ENCODE data around the gene TSACC. TPM values are rescaled to one million over a fixed set of nuclear protein-coding genes. Genes with fewer than 3 reads are reported as not detected.

The TSACC gene
- total RNA-seq, 4 donors from 2014 or later = 1.2 to 8.3 TPM; not detected in 2

DNA sequence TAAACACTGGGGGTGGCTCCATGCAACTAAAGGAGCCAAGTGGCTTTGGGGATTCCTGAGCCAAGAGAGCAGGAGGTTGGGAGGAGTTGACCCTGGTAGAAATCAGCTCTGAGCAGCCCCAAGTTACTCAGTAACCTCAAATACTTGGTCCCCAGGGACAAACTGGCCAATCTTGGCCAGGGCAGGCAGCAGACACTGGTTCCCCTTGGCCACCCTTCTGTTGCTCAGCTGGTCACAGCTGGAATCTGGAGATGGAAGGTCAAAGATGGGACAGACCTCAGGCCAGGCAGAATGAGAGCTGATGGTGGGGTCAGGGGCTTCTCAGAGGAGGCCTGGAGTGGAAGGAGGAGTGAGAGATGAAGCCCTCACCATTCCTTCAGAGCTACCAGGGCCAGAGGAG, 27.4 kb downstream of the TSACC start:
- H3K9me3 ChIP-seq = no peaks in the 10 kb centered on the region
- no peaks in the 10 kb centered on the region for H3K27me3 ChIP-seq
- DNase-seq = no peak
- H3K36me3 ChIP-seq = no peaks in the 10 kb centered on the region
- intact Hi-C loops (cut with DNase I) = no loop called here
- H3K27ac ChIP-seq = no peak overlapping the region
- no peak overlapping the region for H3K4me3 ChIP-seq (replicated peaks in 1 of 3)
- TF ChIP-seq POLR2A (IDR thresholded peaks at IDR 0.05) (no peak), CTCF (IDR thresholded peaks at IDR 0.05) (no peak)
- H3K4me1 ChIP-seq = peaks cover 0 to 9% of the 10 kb centered on the region in 2 donors

- no peaks in the 10 kb centered on the region for H3K9me3 ChIP-seq
- 88 to 90% methylated on average over 5 of the region's 5 CpGs for WGBS, 2 donors
- no peak for DNase-seq
- TF ChIP-seq CTCF (IDR thresholded peaks at IDR 0.05) (no peak), POLR2A (IDR thresholded peaks at IDR 0.05) (no peak)
- no peaks in the 10 kb centered on the region for H3K27me3 ChIP-seq
- H3K4me1 ChIP-seq = peaks cover 0 to 9% of the 10 kb centered on the region in 2 donors
- no peak overlapping the region for H3K27ac ChIP-seq
- no peaks in the 10 kb centered on the region for H3K36me3 ChIP-seq
- no peak overlapping the region for H3K4me3 ChIP-seq (replicated peaks in 1 of 3)
- intact Hi-C loops (cut with DNase I) = no loop called here
Measured at GRCh38 chr1:156366378-156367166, 28.2 kb downstream of the TSACC start.

- TF ChIP-seq CTCF (IDR thresholded peaks at IDR 0.05) (no peak), POLR2A (IDR thresholded peaks at IDR 0.05) (no peak)
- intact Hi-C loops (cut with DNase I) = no loop called here
- DNase-seq = no peak
- WGBS, 2 donors = 70 to 81% methylated on average over 9 of the region's 9 CpGs
- Histone ChIP-seq H3K36me3 (no peaks in the 10 kb centered on the region), H3K27ac (no peak overlapping the region), H3K4me3 (replicated peaks in 1 of 3) (no peak overlapping the region), H3K9me3 (no peaks in the 10 kb centered on the region), H3K27me3 (no peaks in the 10 kb centered on the region), H3K4me1 (peaks cover 0 to 9% of the 10 kb centered on the region in 2 donors)
Measured at GRCh38 chr1:156367383-156368156, 29.2 kb downstream of the TSACC start.

DNA sequence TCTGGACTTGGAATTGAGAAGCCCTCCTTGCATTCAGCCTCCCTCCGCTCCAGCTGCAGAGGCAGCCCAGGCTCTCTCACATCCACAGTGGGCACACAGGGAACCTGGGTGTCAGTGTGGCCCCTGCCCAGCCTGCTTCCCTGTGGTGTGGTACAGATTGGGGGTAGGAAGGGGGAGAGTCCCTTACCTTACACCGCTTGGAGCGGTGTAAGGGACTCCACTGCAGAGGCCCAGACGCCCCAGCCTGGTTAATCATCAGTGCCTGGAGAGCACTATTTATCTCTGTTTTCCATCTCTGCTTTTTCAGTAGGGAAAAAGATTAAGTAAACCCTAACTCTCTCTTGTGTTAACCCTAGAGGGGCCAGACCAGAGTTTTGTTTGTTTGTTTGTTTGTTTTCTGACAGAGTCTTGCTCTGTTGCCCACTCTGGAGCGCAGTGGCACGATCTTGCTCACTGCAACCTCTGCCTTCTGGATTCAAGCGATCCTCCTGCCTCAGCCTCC, 29.9 kb downstream of the TSACC start:
- peaks cover 0 to 9% of the 10 kb centered on the region in 2 donors for H3K4me1 ChIP-seq
- H3K36me3 ChIP-seq = no peaks in the 10 kb centered on the region
- no peaks in the 10 kb centered on the region for H3K9me3 ChIP-seq
- H3K27me3 ChIP-seq = no peaks in the 10 kb centered on the region
- H3K4me3 ChIP-seq (replicated peaks in 1 of 3) = no peak overlapping the region
- no peak for DNase-seq
- TF ChIP-seq POLR2A (IDR thresholded peaks at IDR 0.05) (no peak), CTCF (IDR thresholded peaks at IDR 0.05) (no peak)
- 85 to 88% methylated on average over 6 to 7 of the region's 7 CpGs for WGBS, 2 donors
- H3K27ac ChIP-seq = no peak overlapping the region
- intact Hi-C loops (cut with DNase I) = no loop called here

Data from thyroid gland (tissue), 4 donors.